ENCODE data around the gene OPN1MW. TPM values are rescaled to one million over a fixed set of nuclear protein-coding genes. Genes with fewer than 3 reads are reported as not detected.
"Not testable (repeated sequence)": the region's sequence is repeated elsewhere in the genome, so short reads cannot be mapped to it uniquely, and the experiment has no call there.

The OPN1MW gene
- total and polyA plus RNA-seq, 2 of the 8 experiments (the other 6 are each of a cell fraction or from before 2014, with no cell fraction given) = not detected

GRCh38 chrX:154196466-154196865 is 14.1 kb downstream of the OPN1MW start:
- H2BK120ac ChIP-seq (replicated peaks; ENCODE audit: low read depth, low read length); H3K79me1 ChIP-seq (ENCODE audit: low read depth, low read length); H3K4me2 ChIP-seq (ENCODE audit: insufficient read depth in 1 of 2, low read depth in 2 of 2, low read length in 2 of 2); H2AK5ac ChIP-seq (ENCODE audit: low read depth, low read length); H3K79me2 ChIP-seq (ENCODE audit: control insufficient read depth in 1 of 2, insufficient read depth in 2 of 2, low read length in 2 of 2); H4K8ac ChIP-seq (ENCODE audit: extremely low read depth, insufficient read depth, low read length); H2BK12ac ChIP-seq (ENCODE audit: low read depth, low read length); H3K23me2 ChIP-seq (ENCODE audit: low read depth, low read length); H3K18ac ChIP-seq (ENCODE audit: extremely low read depth, low read length); H3K23ac ChIP-seq (ENCODE audit: insufficient read length); H3K9me3 ChIP-seq (ENCODE audit: insufficient read depth in 2 of 2, low read depth in 1 of 2, low read length in 1 of 2); CTCF ChIA-PET (ENCODE audit: partially characterized antibody); H3K4me1 ChIP-seq (replicated peaks in 1 of 4; ENCODE audit: control insufficient read depth in 3 of 4, insufficient read depth in 4 of 4, low read length in 3 of 4); FAIRE-seq; H2BK20ac ChIP-seq (ENCODE audit: low read length); H3K14ac ChIP-seq (ENCODE audit: insufficient read length); H2BK15ac ChIP-seq (ENCODE audit: low read length); H3K4ac ChIP-seq (replicated peaks; ENCODE audit: insufficient read length, low read depth, low read length); DNase-seq (ENCODE audit: low read depth in 1 of 2, low spot score in 2 of 2); H3K4me3 ChIP-seq (ENCODE audit: extremely low read depth in 1 of 4, insufficient read depth in 2 of 4, low read depth in 3 of 4, low read length in 4 of 4); H3K27me3 ChIP-seq (replicated peaks in 1 of 4; ENCODE audit: control insufficient read depth in 3 of 4, extremely low read depth in 1 of 4, insufficient read depth in 3 of 4, low read length in 3 of 4); H2BK5ac ChIP-seq (ENCODE audit: low read depth, low read length); H3K36me3 ChIP-seq (ENCODE audit: control insufficient read depth in 2 of 4, insufficient read depth in 4 of 4, low read length in 3 of 4); H2AFZ ChIP-seq (ENCODE audit: low read length); H3K9ac ChIP-seq (replicated peaks in 1 of 4; ENCODE audit: extremely low read depth in 1 of 4, low read depth in 3 of 4, low read length in 3 of 4); H3K27ac ChIP-seq (ENCODE audit: low read depth, low read length); H4K20me1 ChIP-seq (replicated peaks in 1 of 2; ENCODE audit: control insufficient read depth in 1 of 2, insufficient read depth in 2 of 2, low read length in 2 of 2); H3K56ac ChIP-seq (replicated peaks; ENCODE audit: insufficient read length, low read depth, low read length); H4K91ac ChIP-seq (replicated peaks; ENCODE audit: insufficient read length, low read length); H4K5ac ChIP-seq (ENCODE audit: insufficient read length, low read depth, low read length); POLR2A ChIA-PET (ENCODE audit: partially characterized antibody): not testable (repeated sequence)
- no CpG with 5 or more reads among the region's 15 CpGs for WGBS, 2 experiments (ENCODE audit: extremely low coverage in 1 of 2, insufficient coverage in 1 of 2, insufficient read length in 1 of 2, insufficient replicate concordance in 2 of 2, low coverage in 1 of 2, low lambda C conversion rate in 2 of 2, missing lambda C conversion rate in 1 of 2)

- H3K4me1 ChIP-seq (replicated peaks in 1 of 4; ENCODE audit: control insufficient read depth in 3 of 4, insufficient read depth in 4 of 4, low read length in 3 of 4); H3K9ac ChIP-seq (replicated peaks in 1 of 4; ENCODE audit: extremely low read depth in 1 of 4, low read depth in 3 of 4, low read length in 3 of 4); H4K91ac ChIP-seq (replicated peaks; ENCODE audit: insufficient read length, low read length); H3K36me3 ChIP-seq (ENCODE audit: control insufficient read depth in 2 of 4, insufficient read depth in 4 of 4, low read length in 3 of 4); H3K4ac ChIP-seq (replicated peaks; ENCODE audit: insufficient read length, low read depth, low read length); H4K5ac ChIP-seq (ENCODE audit: insufficient read length, low read depth, low read length); DNase-seq (ENCODE audit: low read depth in 1 of 2, low spot score in 2 of 2); H3K79me1 ChIP-seq (ENCODE audit: low read depth, low read length); H3K23ac ChIP-seq (ENCODE audit: insufficient read length); H2BK12ac ChIP-seq (ENCODE audit: low read depth, low read length); CTCF ChIA-PET (ENCODE audit: partially characterized antibody); H2AFZ ChIP-seq (ENCODE audit: low read length); H3K18ac ChIP-seq (ENCODE audit: extremely low read depth, low read length); H3K27me3 ChIP-seq (replicated peaks in 1 of 4; ENCODE audit: control insufficient read depth in 3 of 4, extremely low read depth in 1 of 4, insufficient read depth in 3 of 4, low read length in 3 of 4); H4K8ac ChIP-seq (ENCODE audit: extremely low read depth, insufficient read depth, low read length); H3K9me3 ChIP-seq (ENCODE audit: insufficient read depth in 2 of 2, low read depth in 1 of 2, low read length in 1 of 2); H4K20me1 ChIP-seq (replicated peaks in 1 of 2; ENCODE audit: control insufficient read depth in 1 of 2, insufficient read depth in 2 of 2, low read length in 2 of 2); H3K79me2 ChIP-seq (ENCODE audit: control insufficient read depth in 1 of 2, insufficient read depth in 2 of 2, low read length in 2 of 2); H3K14ac ChIP-seq (ENCODE audit: insufficient read length); H3K56ac ChIP-seq (replicated peaks; ENCODE audit: insufficient read length, low read depth, low read length); POLR2A ChIA-PET (ENCODE audit: partially characterized antibody); H3K27ac ChIP-seq (ENCODE audit: low read depth, low read length); H3K23me2 ChIP-seq (ENCODE audit: low read depth, low read length); H2BK120ac ChIP-seq (replicated peaks; ENCODE audit: low read depth, low read length); H2BK5ac ChIP-seq (ENCODE audit: low read depth, low read length); H2BK15ac ChIP-seq (ENCODE audit: low read length); H3K4me2 ChIP-seq (ENCODE audit: insufficient read depth in 1 of 2, low read depth in 2 of 2, low read length in 2 of 2); H2AK5ac ChIP-seq (ENCODE audit: low read depth, low read length); H3K4me3 ChIP-seq (ENCODE audit: extremely low read depth in 1 of 4, insufficient read depth in 2 of 4, low read depth in 3 of 4, low read length in 4 of 4); FAIRE-seq; H2BK20ac ChIP-seq (ENCODE audit: low read length): not testable (repeated sequence)
- no CpG with 5 or more reads among the region's 21 CpGs for WGBS, 2 experiments (ENCODE audit: extremely low coverage in 1 of 2, insufficient coverage in 1 of 2, insufficient read length in 1 of 2, insufficient replicate concordance in 2 of 2, low coverage in 1 of 2, low lambda C conversion rate in 2 of 2, missing lambda C conversion rate in 1 of 2)
These were observed 27.4 kb downstream of the OPN1MW start for GRCh38 chrX:154209670-154210418.

Measured in H1 (cell line).